ENCODE results near the gene ANKMY2.

The ANKMY2 gene

DNA sequence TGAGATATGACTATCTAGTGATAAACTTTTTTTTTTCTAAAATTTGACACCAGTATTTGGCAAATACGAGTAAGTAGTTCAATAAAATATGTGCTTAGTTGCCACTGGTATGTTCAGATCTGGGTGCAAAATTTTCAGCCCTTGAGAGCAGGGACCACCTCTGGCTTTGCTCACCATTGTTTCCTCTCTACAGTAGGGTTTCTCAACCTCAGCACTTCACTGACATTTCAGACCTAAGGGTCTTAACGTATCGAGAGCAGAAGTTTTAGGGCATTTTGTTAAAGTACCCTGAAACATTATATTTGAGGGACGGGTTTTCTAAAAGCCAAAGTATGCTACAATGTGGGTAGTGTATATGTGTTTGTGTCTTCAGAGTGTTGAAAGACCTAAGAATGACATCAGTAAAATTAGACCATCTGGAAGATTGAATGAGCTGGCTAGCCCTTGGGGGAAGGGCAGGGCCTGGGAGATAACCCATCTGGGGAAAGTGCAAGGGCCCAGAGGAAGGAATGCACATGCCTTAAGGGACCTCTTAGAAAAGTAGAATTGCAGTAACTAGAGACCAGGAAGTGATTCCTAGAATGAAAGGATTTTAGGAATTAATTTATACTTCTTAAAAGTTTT is 12.2 kb upstream of the ANKMY2 start:
- DNase-seq = peak; percentile 84

DNA sequence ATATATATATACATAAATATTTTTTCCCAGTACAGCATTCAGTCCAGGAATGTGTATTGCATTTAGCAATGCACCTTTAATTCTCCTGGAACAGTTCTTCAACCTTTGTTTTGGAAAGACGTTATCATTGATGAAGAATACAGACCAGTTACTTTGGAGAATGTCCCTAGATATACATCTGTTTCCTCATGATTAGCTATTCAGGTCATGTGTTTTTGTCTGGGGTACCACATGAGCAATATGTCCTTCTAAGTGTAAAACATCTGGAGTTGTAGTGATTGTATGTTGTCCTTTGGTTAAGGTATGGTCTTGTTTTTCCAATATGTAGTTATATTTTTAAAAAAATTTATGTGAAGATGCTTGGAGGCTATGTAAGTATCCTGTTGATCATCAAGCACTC is 10.6 kb upstream of the ANKMY2 start:
- DNase-seq = no peak

GRCh38 chr7:16655394-16655793 is 9.8 kb upstream of the ANKMY2 start:
- DNase-seq = no peak

- no peak for DNase-seq
These were observed 7.3 kb upstream of the ANKMY2 start for GRCh38 chr7:16652888-16653287.

DNA sequence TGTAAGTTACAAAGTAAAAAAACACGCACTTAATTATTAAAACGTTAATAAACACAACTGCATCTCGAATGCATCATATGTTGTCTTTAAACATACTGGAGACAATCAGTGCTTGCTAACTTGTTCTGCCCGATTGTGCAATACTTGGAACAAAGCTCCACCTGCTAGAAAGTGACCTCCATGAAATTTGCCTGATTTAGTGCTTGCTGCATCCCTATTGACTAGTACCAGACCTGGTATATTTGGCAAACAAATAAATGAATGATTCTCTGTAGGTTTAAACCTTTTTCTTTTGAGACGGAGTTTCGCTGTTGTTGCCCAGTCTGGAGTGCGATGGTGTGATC is 6.7 kb upstream of the ANKMY2 start:
- no peak for DNase-seq

GRCh38 chr7:16651396-16652239 is 6.1 kb upstream of the ANKMY2 start:
- DNase-seq = no peak

DNA sequence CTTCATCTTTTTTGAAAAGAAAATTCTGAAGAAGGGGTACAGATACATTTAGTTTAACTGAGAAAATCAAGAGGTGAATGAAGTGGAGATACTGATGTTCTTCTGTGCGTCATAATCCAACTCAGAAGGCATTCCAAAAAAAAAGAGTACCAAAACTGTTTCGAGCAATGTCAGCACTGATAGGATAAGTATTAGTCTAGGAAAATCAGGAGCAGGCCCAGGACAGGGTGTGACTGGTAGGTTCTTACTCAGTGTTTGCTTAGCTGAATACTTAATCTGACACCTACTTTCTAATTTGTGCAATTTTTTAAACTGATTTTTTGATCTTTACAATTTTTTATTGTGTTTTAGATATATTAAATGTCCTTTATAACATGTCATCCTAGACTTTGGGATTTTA is 4.7 kb upstream of the ANKMY2 start:
- no peak for DNase-seq

DNA sequence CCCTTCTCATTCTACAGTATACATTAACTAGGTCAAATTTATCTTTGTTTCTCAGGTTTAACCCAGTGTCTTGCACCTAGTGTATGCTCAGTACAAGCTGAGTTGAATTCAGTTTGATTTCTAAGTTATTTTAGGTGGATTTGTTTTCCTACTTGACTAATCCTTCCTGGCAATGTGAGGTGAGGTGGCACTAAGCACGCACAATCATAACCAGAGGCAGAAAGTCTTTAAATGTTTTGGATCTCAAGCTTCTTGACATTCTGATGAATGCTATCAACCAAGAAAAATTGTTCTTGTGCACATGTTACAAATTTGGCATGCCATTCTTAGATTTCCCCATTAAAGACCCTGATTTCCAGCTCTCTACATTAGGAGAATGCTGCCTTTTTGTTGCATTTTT is 3.6 kb upstream of the ANKMY2 start:
- no peak for DNase-seq

DNA sequence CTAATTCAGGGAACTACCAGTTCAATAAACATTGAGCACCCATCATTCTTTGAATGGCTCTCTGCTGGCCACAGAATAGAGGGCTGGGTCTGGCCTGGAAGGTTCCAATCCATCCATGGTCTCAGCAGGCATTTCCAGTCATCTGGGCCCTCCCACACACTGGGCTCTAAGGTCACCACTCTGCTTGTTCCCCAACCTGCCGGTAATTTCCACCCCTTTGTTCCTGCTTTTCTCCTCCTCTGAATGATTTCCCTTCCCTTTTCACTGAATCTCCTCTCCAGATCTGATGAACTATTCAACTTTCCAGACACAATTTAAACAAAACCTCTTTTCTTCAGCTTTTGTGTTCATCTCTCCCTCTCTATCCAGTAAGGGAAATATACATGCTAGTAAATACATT is 3.0 kb upstream of the ANKMY2 start:
- no peak for DNase-seq

GRCh38 chr7:16647435-16647960 is 1.9 kb upstream of the ANKMY2 start:
- no peak for DNase-seq

- no peak for DNase-seq
These were observed 1.0 kb upstream of the ANKMY2 start for GRCh38 chr7:16646472-16647072.

GRCh38 chr7:16644636-16645592 is 640 bp downstream of the ANKMY2 start:
- DNase-seq = peak; percentile 58

DNA sequence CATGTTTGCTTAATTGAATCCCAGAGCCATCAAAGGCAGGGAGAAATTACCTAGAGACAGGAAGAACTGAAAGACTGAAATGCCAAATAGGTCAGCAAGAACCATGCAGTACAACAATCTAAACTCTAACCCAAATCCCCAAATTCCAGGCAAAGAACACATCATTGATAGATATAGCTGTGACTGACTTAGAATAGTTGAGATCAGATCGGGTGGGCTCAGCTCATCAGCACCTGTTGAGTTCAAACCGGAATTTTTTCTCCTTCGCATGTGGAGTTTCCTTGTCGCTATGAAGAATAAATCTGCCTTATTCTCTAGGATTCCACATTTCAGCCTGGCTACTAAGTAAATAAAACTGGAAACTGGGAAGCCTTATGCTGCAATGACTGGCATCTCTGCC is 1.4 kb downstream of the ANKMY2 start:
- DNase-seq = no peak

GRCh38 chr7:16638282-16639280 is 7.0 kb downstream of the ANKMY2 start:
- DNase-seq = no peak

DNA sequence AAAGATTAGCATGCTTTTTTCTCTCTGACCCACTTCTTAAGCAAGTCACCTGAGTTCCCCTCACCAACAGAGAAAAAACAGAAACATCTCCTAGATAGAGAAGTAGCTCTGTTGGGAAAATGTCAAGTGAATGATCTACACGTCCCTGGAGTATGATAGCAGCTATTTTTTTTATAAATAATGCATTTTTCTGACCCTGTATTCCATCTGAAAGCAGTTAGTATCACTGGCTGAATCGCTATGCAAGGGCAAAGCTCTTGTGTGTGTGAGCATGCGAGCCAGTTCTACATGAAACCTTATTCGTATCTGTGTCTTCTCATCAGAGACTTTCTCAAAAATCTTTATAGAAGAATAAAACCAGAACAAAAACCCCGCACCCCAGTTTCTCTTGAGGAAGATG is 8.2 kb downstream of the ANKMY2 start:
- DNase-seq = no peak

DNA sequence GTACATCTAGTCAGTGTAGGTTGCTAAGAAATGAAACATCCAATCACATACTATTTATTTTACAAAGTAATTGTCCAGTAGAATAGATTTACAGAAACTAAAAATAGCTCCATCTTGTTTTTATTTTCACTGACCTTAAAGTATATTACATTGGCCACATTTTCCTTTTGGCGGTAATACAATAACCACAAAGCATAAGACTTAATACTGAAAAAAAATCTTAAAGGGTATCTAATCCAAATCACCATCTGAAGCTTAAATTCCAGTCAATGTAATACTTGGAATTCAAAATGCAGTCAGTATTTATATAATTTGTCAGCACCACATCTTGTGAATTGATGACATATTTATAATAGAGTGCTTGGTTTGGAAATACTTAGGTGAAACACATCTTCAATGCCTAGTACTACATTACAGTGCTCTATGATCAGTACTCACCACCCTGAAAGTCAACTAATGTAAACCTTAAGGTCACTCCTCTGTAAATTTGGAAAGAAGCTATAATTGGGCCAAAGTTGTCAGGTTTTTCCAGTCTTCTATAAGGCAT is 8.9 kb downstream of the ANKMY2 start:
- DNase-seq = peak; percentile 50

DNA sequence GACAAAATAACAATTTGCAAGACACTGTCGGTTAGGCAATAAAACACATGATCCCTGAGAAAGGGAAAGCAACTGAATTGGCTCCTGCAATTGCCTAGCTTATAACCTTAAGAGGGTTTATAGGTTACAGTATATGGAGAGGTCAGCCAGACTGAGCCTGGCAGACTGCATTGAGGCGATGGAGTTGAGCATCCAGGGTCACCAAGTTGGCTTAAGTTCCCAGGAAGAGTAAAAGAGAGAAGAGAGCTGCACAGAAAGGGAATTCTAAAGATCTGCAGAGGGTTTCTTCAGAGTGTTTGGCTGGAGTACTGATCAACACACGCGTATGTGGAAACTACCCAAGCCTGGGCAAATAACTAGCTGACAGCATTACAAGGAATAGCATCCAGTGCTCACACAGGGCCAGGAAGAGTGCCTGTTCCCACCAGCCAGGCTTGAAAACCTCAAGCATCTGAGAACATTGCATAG is 11.2 kb downstream of the ANKMY2 start:
- DNase-seq = no peak

GRCh38 chr7:16630654-16631053 is 14.9 kb downstream of the ANKMY2 start:
- no peak for DNase-seq

DNA sequence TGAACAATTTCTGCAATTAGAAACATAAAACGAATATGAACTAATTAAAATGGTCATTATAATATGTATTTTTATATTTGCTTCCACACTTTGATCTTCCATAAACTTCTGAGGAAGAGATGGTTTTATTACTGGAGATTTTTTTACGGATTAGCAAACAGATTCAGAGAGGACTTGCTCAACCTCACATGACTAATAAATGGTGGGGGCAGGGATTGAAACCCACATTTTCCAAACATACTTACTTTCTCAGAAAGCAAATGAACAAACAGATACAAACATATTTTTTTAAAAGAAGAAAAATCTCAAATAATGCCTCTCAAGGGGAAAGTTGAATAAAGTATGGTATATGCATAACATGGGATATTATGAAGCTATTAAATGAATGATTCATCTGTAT is 18.3 kb downstream of the ANKMY2 start:
- DNase-seq = peak; percentile 10

GRCh38 chr7:16626388-16626787 is 19.2 kb downstream of the ANKMY2 start:
- DNase-seq = no peak

GRCh38 chr7:16619979-16620408 is 25.6 kb downstream of the ANKMY2 start:
- no peak for DNase-seq
